Stimulated activated CD8-positive, alpha-beta memory T cell treated with anti-CD3 and anti-CD28 coated beads, Interleukin-12 subunit alpha, Interleukin-12 subunit beta, amount 100 ng/mL, for 1 hour (primary cell): Measurements from ENCODE around the gene SKIC8.

Experiments used
- DNase-seq: peaks from one replicate; pipeline ENCODE4 v3.0.0-alpha.2; 2020; ENCODE audit warnings: low read depth

The SKIC8 gene

DNA sequence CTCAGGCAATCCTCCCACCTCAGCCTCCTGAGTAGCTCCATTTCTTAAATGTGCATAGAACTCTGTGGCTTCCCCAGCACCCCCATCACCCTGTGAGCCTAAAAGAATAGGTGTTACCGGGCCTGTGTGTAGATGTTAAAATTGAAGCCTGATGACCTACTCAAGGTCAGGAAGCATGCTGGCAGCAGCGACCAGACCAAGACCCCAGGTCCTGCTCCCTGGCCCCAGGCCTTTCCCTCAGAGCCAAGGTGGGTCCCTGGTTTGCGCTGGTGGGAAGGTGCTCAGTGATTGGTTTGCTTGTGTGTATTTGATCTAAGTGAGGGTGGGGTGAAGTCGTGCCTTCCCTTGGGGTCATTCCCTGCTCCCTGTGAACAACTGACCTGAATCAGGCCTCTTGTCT is 22.4 kb upstream of the SKIC8 start:
- DNase-seq = no peak

DNA sequence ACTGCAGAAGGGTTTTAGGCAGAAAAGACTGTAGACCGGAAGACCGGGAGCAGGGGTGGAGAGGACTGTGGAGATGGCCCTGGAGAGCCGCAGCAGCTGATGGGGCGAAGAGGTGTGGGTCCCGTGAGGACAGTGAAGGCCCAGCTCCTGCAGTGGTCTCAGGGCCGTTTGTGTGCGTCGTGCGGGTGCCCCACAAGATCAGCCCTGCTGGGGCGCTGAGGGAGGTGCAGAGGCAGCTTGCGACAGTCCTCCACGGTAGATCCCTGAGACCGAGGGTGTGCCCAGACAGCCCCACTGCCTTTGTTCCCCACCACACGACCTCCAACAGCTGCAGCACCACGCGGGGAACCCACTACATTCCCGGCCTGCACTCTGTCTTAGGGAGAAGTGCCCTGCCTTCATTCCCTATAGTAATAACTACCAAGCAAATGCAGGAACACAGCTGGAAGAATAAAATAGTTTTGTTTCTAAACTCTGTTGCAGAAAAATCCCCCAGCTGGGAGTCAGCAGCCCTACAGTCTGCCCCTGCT is 21.7 kb upstream of the SKIC8 start:
- no peak for DNase-seq

DNA sequence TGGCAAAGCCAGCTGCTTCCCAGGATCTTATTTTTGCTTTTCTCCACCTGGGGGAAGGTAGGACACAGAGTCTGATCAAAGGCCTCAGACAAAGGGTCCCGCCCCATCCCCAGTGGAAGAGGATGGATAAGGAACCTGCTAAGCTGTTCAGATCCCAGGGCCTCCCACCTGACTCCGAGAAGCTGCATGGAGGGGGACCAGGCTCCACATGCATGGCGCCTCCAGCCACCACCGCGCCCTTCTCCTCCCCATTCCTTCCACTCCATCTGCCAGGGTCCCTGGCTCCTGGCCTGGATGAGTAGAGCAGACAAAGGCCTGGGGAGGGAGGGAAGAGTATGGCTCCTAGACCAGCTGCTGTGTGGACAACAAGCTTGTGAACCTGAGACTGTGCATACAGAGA is 20.8 kb upstream of the SKIC8 start:
- DNase-seq = no peak

DNA sequence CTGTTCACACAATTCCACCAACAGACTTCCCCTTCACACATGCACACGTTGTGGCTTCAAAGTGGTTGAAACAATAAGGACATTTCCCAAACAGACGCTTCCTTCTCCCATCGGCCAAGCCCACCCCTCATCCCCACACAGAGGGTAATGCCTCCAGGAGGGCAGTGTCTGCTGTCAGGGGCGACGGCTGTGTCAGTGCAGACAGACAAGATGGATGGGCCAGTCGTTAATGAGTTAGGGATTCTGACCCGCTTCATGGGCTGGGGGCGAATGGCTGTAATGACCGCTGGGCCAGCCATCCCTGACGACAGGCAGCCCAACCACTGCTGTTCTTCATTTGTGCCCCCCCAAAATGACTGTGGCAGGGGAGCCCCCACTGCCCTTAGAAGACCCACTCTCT is 20.2 kb upstream of the SKIC8 start:
- DNase-seq = no peak

DNA sequence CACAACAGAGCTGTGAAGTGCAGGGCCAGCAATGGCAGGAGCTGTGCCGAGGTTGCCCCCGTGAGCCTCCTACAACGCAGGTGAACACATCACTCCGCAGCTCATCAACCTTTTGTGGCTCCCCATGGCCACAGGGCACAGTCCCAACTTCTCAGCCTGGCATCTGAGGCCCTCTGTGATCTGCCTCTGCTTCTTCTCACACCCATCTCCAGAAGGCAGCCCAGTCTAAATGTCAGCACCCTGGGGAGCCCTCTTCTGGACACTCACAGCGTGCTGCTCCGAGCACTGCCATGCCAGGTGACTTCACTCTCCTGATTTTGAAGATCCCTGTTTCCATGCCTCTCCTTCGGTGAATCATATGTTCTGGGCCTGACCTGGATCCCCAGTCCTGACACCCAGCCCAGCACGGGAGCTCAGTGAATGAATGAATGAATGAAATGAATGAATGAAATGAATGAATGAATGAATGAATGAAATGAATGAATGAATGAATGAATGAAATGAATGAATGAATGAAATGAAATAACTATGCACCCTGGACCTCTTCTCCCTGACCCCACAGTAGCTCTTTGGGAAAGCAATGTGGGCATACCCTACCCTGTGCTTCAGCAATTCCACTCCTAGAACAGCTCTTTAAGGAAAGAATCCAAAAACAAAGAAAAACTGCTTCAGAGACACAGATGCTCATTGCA is 17.9 kb upstream of the SKIC8 start:
- DNase-seq = no peak

DNA sequence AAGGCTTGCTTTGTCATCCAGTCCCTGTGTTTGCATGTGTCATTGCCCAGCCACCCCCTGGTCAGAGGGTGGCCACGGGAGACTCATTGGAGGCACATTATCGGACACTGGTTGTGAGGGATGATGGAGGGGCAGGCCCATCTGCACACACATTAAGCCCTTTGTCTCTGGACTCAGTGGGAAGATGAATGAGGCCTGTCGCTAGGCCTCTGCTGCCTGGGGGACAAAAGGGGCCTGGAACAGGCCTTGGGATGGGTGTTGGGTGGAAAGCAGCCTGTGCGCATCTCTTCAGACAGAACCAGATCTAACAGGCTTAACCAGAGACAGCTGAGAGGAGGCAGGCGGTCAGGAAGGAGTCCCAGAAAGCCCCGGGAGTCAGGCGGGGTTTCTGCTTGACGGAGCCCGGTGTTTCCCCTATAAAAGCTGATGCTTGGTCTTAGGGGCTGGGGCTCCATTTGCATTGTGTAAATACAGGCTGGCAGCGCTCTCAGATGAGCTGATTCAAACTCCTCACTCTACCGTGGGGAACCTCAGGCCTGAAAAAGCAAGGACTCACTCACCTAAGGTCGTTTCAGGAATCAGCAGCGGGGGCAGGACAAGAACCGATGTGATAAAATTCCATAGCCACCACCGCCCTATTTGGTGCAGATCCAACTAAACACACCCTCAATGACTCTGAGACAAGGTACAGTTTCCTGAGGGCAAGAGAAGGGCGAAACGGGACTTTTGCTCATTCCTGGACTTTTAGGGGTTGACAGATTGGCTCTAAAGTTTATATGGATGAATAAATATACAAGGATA is 17.1 kb upstream of the SKIC8 start:
- DNase-seq = no peak

DNA sequence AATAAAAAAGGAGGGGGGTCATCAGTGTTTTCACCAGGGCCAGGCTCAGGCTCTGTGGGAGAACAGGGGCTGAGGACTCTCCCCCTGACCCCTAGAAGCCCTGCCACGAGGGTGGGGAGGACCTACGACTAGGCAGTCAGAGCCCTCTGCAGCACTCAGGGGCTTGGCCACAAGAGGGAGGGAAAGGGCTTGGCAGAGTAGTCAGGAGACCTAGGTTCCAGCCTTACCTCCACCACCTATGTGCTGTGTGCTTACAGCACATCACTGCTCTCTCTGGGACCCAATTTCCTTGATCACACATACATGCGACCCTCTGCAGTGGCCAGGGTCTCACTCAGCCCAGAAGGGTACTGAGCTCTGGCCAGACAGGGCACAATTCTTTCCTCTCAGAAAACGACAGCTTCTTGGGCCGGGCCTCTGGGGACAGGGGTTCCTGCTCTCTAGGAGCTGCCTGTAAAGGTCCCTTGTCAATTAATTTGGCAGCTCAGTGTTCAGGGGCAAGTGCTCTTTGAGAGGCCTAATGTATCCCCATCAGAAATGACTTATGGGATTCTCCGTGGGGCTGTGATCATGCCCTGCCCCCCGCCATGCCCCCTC is 16.4 kb upstream of the SKIC8 start:
- no peak for DNase-seq

DNA sequence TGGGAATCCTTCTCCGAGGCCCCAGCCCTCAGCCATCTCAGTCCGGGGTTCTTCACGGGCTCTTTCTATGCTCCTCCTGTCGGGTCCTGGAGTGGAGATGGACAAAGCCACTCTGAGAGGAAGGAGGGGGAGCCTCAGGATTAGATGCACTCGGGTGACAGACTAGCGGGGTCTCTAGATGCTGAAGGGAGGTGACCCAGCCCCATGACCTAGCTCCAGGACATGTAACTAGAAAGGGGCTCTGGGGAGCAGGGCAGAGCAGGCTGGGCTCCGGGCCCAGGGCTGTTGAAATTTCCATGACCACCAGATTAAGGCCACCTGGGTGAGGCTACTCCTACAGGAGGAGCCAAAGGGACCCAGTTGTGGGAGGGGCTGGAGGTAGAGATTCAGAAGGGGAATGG is 14.8 kb upstream of the SKIC8 start:
- no peak for DNase-seq

DNA sequence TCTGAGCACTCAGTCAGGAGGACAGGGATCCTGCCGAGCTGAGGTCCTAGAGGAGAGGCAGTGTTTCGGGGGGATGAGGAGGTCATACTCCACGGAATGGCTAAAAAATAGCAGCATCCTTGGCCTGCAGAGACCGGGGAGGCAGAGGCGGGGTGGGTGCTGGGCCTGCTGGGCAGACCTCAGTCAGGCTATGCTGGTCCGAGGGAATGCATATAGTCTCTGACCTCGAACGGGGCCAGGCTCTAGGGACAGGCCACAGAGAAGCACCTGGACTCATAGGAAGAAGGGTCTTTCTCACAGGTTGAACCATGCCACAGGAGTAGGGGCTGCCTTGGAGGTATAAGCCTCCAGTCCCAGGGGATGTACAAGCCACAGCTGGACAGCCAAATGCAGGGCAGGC is 14.0 kb upstream of the SKIC8 start:
- no peak for DNase-seq

DNA sequence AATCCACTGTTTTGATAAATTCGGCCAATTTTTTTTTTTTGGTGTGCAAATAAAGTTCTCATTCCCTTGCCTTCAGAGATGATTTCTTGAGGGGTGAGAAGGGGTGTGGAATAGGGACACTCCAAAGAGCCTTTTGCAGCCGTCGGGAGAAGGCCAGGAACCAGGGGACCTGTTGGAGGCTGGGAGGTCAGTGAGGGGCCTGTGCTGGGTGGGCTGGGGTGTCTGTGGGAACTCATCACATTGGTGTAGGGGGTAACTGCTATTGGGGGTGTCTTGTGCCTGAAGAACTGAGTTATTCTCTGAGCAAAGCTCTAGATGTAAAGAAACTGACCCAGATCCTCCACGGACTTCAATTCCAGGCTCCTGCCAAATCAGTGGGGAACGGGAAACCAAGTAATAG is 13.5 kb upstream of the SKIC8 start:
- no peak for DNase-seq

DNA sequence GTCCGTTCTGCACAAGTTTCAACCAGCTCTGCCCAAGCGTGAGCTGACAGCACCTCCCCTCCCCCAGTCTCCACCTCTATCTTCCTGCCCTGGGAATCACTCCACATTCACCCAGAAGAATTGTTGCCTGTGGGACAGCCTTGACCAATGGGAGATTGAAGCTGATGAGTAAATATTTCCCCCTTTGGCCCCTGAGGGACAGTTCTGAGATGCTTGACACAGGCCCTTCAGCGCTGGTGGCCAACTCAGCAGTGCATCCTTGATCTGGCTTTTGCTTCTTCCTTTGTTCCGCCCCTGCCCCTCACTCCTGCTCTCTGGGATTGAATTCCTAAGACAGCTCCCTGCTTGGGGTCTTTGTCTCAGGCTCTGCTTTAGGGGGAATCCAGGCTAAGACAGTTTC is 13.1 kb upstream of the SKIC8 start:
- no peak for DNase-seq

DNA sequence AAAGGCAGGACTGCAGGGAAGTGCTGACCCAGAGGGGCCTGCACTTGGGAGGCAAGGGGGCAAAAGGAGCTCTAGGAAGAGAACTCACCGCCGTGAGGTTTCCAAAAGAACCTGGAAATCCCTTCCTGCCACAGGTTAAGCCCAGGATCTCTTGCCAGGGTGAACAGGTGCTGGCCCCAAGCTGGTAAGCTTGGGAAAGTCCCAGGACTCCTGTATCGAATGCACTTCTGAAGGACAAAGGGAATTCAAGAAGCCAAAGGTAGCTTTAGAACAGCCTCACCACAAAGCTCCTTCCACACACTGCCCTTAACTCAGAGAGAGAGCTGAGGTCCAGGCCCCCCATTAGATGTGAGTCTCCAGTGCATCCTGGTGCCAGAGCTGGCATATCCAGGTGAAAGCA is 11.9 kb upstream of the SKIC8 start:
- DNase-seq = no peak

DNA sequence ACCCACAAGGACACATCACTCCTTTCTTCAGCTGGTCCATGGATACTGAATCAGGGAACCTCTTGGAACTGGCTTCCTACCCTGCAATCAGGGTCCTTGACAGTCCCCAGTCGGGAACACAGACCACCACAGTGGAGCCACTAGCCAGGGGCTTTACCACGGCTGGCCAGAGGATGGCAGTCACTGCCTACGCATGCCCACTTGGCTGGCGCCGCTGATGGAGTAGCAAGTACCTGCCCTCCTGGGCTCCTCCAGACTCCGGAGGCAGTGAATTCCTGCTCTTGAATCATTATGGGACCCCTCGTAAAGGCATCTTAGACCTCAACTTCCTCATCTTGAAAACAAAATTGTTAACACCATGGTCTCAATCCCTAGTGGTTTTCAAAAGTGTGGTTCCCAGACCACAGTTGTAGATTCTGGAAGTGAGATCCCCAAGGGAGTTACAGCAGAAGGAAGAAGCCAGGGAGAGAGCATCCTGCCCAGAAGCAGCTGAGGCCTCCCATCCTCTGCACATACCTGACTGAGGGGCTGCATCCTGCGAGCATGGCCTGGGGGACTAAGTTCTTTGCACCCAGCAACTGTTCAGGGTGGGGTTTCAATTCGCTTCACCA is 9.1 kb upstream of the SKIC8 start:
- peak; percentile 10 for DNase-seq

DNA sequence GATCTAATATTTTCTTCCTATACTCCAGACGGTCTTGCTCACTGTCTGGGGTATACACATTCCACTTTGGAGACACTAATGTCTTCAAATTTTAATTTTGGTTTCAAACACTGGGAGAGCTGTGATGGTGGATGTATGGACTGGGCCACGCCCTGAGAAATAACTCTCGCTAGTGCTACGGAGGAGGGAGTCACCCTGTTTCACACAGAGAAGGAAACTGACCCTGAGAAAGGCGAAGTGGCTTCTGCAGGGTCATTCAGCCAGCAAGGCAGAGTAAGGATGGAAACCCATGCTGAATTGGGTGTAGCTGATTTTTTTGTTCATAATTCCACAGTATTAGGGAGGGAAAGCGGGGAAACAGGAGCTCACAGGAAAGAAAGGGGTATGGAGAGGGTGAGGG is 8.6 kb upstream of the SKIC8 start:
- DNase-seq = no peak

DNA sequence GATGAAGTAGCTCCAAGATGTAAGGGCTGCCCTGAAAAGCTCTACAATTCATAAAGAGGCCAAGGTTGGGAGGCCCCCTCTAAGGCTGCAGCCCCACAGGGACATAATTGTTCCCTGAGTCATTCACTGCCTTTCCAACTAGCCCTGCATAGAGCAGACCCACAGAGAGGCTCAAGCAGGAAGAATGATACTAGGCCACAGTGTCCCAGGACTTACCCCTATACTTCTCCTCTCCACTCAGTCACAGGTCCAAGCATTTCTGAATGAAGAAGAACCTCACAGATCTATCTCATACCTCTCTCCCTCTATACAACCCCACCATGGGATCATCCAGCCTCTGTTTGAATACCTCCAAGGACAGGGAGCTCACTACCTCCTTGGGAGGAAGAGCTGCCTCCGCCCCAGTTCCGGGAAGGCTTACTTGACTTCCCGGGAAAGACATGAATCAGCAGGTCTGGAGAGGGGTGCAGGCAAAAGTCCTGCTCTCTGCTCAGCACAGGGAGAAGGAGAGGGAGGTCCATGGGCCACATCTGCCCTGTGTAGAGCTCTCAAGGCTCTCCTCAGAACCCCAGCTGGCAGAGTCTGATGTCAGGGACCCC is 6.9 kb upstream of the SKIC8 start:
- DNase-seq = no peak

DNA sequence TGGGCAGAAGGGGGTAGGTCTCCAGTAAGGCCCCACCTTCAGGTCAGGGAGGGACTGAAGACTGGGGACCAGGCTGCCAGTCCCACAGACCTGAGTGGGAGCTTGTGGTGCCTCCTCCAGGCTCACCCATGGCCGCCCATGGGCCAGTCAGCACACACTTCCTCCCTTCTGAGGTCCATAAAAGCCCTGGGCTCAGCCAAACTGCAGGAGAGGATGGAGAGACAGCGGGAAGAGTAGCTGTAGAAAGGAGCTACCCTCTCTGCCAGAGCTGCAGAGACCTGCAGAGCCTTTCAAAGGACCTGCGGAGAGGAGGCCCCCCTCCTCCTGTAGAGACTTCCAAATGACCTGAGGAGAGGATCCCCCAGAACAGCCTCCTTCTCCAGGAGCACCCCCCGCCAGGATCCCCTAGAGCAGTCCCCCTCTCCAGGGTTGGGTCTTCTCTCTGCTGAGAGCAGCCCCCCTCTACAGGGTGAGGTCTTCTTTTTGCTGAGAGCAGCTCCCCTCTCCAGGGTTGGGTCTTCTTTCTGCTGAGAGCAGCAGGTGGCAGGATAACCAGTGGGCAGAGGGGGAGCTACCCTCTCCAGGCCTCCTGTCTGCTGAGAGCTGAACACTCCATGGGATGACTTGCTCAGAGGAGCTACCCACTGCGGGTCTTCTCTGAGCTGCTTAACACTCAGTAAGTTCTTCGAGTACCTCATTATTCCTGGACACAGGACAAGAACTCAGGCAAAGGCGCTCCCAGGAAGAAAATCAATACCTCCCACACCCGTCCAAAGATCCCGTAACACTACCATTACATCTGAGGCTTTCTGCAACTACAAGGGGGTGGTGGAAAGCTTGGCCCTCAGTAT is 5.0 kb upstream of the SKIC8 start:
- DNase-seq = no peak

DNA sequence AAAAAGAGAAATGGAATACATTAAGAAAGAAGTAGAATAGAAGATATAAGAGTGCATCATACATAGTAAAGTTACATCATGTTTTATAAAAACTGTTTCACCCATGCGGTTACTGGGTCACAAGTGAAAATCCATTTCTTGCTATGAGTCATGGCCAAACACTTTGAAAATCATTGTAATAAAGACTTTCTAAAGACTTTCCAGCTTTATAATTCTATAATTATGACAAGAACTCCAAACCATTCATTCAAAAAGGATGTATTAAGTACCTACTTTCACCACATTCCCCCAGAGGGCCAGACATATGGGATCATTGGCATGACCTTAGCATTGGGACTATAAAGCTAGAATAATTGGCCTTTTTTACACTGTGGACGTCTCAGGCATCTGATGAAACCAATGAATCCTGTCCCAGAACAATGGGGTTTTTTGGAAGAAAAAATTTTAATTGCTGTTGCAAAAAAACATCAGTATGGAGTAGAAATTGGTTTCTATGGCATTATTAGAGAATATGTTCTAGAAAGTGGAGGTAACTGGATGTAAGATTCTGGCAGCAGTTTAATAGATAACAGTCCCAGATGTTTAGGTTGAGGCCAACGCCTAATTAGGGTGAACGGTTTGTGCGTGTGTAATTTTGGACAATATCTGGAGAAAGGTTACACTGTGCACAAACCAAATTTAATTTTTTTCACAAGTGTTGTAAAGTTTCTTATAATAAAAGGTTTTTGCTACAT is 3.3 kb upstream of the SKIC8 start:
- DNase-seq = no peak

DNA sequence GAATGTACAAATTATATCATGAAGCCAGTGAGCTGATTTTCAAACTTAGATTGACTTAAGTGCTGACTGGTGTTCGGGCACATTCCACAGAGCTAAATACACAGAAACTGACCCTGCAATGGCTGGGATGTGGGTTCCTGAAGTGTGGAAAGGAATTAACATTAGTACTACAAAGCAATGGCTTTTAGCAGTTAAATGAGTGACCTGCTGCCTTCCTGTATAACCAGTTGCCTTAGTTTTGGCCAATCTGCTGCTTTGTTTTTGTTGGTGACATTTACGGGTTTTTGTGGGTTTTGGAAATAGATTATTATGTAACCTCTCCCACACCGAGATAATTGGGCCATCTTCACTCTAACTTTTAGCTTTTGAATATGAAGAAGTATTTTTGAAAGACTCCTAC is 2.4 kb upstream of the SKIC8 start:
- DNase-seq = no peak

DNA sequence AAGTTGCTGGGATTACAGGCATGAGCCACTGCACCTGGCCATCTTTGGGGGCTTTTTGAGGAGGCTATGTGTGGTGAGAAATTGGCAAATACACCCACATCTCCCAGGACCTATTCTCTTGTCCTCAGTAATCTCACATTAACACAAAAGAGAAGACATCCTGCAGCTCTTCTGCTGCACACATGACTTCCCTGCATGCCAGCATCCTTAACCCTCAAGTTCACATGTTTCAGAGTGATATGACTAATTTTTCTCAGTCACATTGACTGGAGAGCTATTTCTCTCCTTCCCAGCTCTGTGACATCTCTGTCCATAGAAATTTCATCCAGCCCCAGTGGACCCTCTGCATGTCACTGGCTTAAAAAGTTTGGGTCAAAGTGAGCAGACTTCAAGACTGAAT is 1.9 kb upstream of the SKIC8 start:
- DNase-seq = no peak

DNA sequence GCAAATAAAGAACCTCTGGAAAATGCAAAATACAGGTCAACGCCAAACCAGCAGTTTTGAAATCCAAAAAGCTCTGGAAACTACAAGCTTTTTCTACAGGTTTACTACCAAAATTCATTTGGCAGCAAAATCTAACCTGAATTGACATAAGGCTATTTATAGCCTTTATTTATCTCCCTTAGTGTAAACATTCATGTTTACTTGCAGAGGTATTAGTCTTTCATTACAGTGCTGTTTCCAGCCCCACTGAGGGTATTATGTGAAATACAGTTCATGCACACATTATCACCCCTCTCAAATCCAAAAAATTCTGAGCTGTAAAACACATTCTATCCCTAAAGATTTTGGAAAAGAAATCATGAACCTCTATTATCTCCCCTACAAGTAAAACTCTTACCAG is 7.2 kb downstream of the SKIC8 start:
- DNase-seq = no peak

DNA sequence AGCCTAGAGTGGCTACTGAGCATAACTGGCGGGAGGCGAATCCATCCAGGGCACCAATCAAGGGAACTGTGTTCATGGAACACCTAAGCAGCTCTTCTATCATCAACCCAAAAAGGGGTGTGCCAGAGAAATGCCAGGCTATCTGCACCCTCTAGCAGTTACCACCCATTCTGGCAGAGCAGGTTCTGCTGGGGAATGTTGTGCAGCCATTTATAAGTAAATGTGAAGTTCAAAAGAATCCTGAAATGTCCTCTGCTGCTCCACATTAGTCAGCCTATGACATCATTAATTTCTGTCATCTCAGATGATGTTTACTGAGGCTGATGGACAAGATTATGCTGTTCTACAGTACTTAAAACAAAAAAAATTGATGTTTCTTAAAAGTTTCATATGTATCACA is 7.7 kb downstream of the SKIC8 start:
- no peak for DNase-seq
